Cardiac muscle cell (in vitro differentiated cells and primary cell): ENCODE results near the gene ELMOD1. TPM values are rescaled to one million over a fixed set of nuclear protein-coding genes. Genes with fewer than 3 reads are reported as not detected.

Experiments
- DNase-seq, 2 donors: peaks; one replicate each; pipeline versions ENCODE4 v3.0.0 to v3.0.0-alpha.2; 2010 to 2017; ENCODE audit warnings: low read depth in 1 of 2, low spot score in 1 of 2
- H3K27ac ChIP-seq: fragments of 200-600 bp; sonication (generic); 2 replicates; pipeline ENCODE4 v1.5.1; 2016
- H3K27me3 ChIP-seq: fragments of 200-600 bp; sonication (generic); 2 replicates; pipeline ENCODE4 v1.6.0; 2016; ENCODE audit warnings: control low read depth
- H3K36me3 ChIP-seq: fragments of 200-600 bp; sonication (generic); 2 replicates; pipeline ENCODE4 v1.5.1; 2016; ENCODE audit warnings: control low read depth
- H3K4me1 ChIP-seq: fragments of 200-600 bp; sonication (generic); 2 replicates; pipeline ENCODE4 v1.8.1; 2017; ENCODE audit warnings: low read depth, mild to moderate bottlenecking, mixed run types
- H3K4me3 ChIP-seq: fragments of 200-600 bp; sonication (generic); 2 replicates; pipeline ENCODE4 v1.5.1; 2016; ENCODE audit warnings: mild to moderate bottlenecking
- H3K9me3 ChIP-seq: fragments of 200-600 bp; sonication (generic); 2 replicates; pipeline ENCODE4 v1.5.1; 2017; ENCODE audit warnings: low read depth, mild to moderate bottlenecking, control low read depth
- CTCF ChIP-seq: IDR thresholded peaks from 2 replicates; pipeline ENCODE4 v1.5.1; 2012; ENCODE audit warnings: low read depth, mild to moderate bottlenecking, low read length
- polyA plus RNA-seq: library from polyadenylated mRNA; unstranded; fragments of >200 nt; fragmentation: Nextera tagmentation; extraction: Ambion mirVana; gene quantifications from 2 replicates; pipeline ENCODE4 v1.2.1, GENCODE V29; 2016
- total RNA-seq: library from RNA; depleted of rRNA; stranded (reverse); fragments of >200 nt; gene quantifications from 2 replicates; pipeline ENCODE4 v1.2.3, GENCODE V29; 2016

ELMOD1 gene
- total RNA-seq (0.09 and 1.2 TPM in 2 replicates), polyA plus RNA-seq (0.64 and 1.1 TPM in 2 replicates)

DNA sequence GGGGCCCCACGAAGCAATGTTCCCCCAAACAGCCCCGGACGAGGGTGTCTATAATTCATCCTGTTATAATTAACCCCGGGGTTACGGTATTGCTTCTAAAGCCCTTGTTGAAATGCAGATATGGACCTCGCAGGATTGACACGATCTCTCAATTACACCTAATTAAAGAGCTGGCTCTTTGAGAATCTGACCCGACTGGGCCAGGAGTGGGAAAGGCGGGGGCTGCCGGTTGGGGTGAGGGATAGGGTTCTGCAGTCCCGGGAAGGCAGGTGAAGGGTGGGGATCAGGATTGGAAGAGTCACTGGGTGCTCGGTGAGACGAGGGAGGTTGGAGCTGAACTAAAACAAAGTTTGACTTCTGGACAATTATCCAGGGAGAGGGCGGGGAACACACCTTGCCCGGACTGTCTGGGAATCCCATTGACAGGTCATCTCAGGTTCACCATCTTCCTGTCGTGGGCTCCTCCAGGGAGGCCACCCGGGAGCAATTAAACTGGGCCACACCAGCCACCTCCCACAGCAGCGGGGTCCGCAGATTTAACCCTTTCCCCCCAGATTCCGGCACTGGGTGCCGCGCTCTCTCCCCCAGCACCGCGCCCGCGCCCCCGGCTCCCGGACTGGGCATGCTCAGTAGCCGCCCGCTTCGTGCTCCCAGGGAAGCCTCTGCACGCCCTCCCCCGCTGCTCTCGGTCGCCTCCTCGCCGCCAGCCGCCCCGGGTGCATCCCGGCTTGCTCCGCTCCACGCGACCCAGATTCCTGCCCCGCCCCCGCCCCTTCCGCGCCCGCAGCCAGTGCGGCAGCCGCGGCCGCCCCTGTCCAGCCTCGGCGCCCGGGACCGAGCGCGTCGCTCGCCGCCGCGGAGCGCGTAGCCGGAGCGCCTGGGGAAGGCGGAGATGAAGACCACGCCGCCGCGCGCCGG is at the start of gene ELMOD1:
TSS of gene ELMOD1 (plus strand) at position 688 of the 918 bp plus-strand sequence. CDS start 27,043 bp downstream, outside the sequence.
- peaks cover 98% of the 10 kb centered on the region for H3K27me3 ChIP-seq
- H3K4me1 ChIP-seq, result no peaks in the 10 kb centered on the region
- H3K36me3 ChIP-seq, result no peaks in the 10 kb centered on the region
- H3K4me3 ChIP-seq, result peak within 1 kb of the TSS; percentile 40
- no peak for TF ChIP-seq CTCF
- no peak within 1 kb of the TSS for H3K27ac ChIP-seq
- peak; percentile 50 to 80 for DNase-seq
- no peaks in the 10 kb centered on the region for H3K9me3 ChIP-seq

- H3K27me3 ChIP-seq, result no peaks in the 10 kb centered on the region
- H3K27ac ChIP-seq, result no peak overlapping the region
- DNase-seq, result peak in 1 of 2 donors; percentile 49
- H3K9me3 ChIP-seq, result no peaks in the 10 kb centered on the region
- no peaks in the 10 kb centered on the region for H3K36me3 ChIP-seq
- TF ChIP-seq CTCF, result no peak
- no peaks in the 10 kb centered on the region for H3K4me1 ChIP-seq
- H3K4me3 ChIP-seq, result no peak overlapping the region
Observed at GRCh38 chr11:107545101-107545514, 45.8 kb upstream of the ELMOD1 start.

- no peaks in the 10 kb centered on the region for H3K4me1 ChIP-seq
- no peak overlapping the region for H3K4me3 ChIP-seq
- DNase-seq, result no peak
- H3K27ac ChIP-seq, result no peak overlapping the region
- no peaks in the 10 kb centered on the region for H3K27me3 ChIP-seq
- no peak for TF ChIP-seq CTCF
- H3K9me3 ChIP-seq, result no peaks in the 10 kb centered on the region
- H3K36me3 ChIP-seq, result peaks cover 5% of the 10 kb centered on the region
Observed at GRCh38 chr11:107547961-107548360, 43.0 kb upstream of the ELMOD1 start.

DNA sequence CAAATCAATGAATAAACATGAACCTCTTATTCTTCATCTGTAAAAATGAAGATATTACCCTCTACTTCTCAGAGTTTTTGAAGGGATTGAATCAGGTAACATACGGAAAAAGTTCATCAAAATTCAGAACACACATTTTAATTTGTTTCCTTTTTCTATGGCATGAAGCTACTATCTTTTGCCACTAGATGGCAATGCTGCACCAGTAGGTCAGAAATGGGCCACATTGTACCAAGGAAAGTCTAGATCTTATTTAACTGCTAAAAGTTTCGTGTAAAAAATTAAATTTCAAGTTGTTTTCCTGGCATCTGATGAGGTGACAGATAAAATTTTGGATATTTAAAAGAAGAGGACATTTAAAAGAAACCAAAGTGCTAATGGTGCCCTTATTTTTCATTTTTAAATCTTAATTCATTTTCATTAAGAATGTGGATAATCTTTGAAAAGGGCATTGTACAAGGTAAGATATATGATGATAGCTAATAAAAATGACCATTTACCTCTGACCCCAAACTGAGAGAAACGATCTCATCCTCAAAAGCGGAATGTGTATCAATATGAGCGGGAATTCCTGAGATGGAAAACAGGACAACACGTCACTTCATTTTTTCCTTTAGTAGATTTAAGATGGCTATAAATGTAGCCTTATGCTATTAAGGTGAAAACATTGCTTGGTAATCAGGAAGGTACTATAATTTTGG is 41.5 kb upstream of the ELMOD1 start:
- H3K9me3 ChIP-seq, result no peaks in the 10 kb centered on the region
- no peaks in the 10 kb centered on the region for H3K4me1 ChIP-seq
- TF ChIP-seq CTCF, result peak; percentile 79
- H3K36me3 ChIP-seq, result peaks cover 16% of the 10 kb centered on the region
- DNase-seq, result peak; percentile 36 to 65
- no peak overlapping the region for H3K4me3 ChIP-seq
- no peak overlapping the region for H3K27ac ChIP-seq
- H3K27me3 ChIP-seq, result no peaks in the 10 kb centered on the region

GRCh38 chr11:107549954-107550285 is 41.0 kb upstream of the ELMOD1 start:
- Histone ChIP-seq H3K27ac (no peak overlapping the region), H3K36me3 (peaks cover 16% of the 10 kb centered on the region), H3K4me3 (no peak overlapping the region), H3K4me1 (no peaks in the 10 kb centered on the region), H3K27me3 (no peaks in the 10 kb centered on the region), H3K9me3 (no peaks in the 10 kb centered on the region)
- DNase-seq, result no peak
- no peak for TF ChIP-seq CTCF
